Measurements from ENCODE around the gene RPAP2.

DNA sequence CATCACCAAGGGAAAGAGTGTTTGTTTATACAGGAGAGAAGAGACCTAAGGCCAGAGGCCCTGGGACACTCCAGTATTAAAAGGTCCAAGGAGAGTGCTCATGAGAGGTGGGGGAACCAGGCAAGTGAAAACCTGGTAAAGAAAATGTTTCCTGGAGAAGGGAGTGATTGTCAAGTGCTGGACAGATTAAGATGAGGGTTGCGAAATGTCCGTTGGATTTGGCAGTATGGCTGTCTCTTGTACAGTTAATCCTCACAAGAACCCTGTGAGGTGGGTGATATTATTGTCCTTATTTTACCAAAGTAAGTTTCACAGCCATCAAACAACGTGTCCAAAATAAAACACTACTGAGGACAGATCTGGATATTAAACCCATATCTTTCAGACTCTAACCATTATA is 44.2 kb downstream of the RPAP2 start:
- TF ChIP-seq, protein P1, sequence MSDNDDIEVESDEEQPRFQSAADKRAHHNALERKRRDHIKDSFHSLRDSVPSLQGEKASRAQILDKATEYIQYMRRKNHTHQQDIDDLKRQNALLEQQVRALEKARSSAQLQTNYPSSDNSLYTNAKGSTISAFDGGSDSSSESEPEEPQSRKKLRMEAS (CRISPR knock-in tag; IDR thresholded peaks at IDR 0.05) = no peak
- no peak for TF ChIP-seq ESRRA (CRISPR knock-in tag; IDR thresholded peaks at IDR 0.05; ENCODE audit: borderline replicate concordance)
- TF ChIP-seq, protein P2, sequence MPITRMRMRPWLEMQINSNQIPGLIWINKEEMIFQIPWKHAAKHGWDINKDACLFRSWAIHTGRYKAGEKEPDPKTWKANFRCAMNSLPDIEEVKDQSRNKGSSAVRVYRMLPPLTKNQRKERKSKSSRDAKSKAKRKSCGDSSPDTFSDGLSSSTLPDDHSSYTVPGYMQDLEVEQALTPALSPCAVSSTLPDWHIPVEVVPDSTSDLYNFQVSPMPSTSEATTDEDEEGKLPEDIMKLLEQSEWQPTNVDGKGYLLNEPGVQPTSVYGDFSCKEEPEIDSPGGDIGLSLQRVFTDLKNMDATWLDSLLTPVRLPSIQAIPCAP (CRISPR knock-in tag; IDR thresholded peaks at IDR 0.05) = no peak
- TF ChIP-seq CTCF (IDR thresholded peaks at IDR 0.05) = no peak
- no peak for TF ChIP-seq JUN (CRISPR knock-in tag; IDR thresholded peaks at IDR 0.05)
- no peak for TF ChIP-seq NFATC4 (CRISPR knock-in tag; IDR thresholded peaks at IDR 0.05)
- TF ChIP-seq, protein P3, sequence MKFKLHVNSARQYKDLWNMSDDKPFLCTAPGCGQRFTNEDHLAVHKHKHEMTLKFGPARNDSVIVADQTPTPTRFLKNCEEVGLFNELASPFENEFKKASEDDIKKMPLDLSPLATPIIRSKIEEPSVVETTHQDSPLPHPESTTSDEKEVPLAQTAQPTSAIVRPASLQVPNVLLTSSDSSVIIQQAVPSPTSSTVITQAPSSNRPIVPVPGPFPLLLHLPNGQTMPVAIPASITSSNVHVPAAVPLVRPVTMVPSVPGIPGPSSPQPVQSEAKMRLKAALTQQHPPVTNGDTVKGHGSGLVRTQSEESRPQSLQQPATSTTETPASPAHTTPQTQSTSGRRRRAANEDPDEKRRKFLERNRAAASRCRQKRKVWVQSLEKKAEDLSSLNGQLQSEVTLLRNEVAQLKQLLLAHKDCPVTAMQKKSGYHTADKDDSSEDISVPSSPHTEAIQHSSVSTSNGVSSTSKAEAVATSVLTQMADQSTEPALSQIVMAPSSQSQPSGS (CRISPR knock-in tag; IDR thresholded peaks at IDR 0.05; ENCODE audit: borderline replicate concordance, low read depth) = no peak
- no peak for TF ChIP-seq ZNF281 (CRISPR knock-in tag; IDR thresholded peaks at IDR 0.05)
- TF ChIP-seq NFYB (CRISPR knock-in tag; conservative IDR thresholded peaks at IDR 0.05; ENCODE audit: low read depth) = no peak
- no peak for TF ChIP-seq USF2 (CRISPR knock-in tag; IDR thresholded peaks at IDR 0.05)
- TF ChIP-seq, protein P4, sequence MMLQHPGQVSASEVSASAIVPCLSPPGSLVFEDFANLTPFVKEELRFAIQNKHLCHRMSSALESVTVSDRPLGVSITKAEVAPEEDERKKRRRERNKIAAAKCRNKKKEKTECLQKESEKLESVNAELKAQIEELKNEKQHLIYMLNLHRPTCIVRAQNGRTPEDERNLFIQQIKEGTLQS (CRISPR knock-in tag; conservative IDR thresholded peaks at IDR 0.05) = no peak

Measured in WTC11 (cell line).